GM23338 (cell line): Measurements from ENCODE around the gene KLHL7. TPM values are rescaled to one million over a fixed set of nuclear protein-coding genes. Genes with fewer than 3 reads are reported as not detected.

Experiments
- ATAC-seq: fragments of 200-7000 bp; cut with Tn5 transposase; 3 replicates; pipeline ENCODE4 v1.9.1; 2020
- DNase-seq: peaks from one replicate; pipeline ENCODE4 v3.0.0-alpha.2; 2015; ENCODE audit warnings: low spot score
- H2AFZ ChIP-seq: fragments of 200-600 bp; sonication (generic); 2 replicates; pipeline ENCODE4 v1.8.0; 2016; ENCODE audit warnings: antibody characterized with exemption, mild to moderate bottlenecking, moderate library complexity
- H3F3A ChIP-seq: fragments of 200-600 bp; sonication (generic); replicated peaks from 2 replicates; pipeline ENCODE4 v1.8.0; 2017; ENCODE audit warnings: antibody characterized with exemption, mixed run types, low read depth
- H3K27ac ChIP-seq: fragments of 200-600 bp; sonication (generic); 2 replicates; pipeline ENCODE4 v1.6.1; 2016; ENCODE audit warnings: low read depth
- H3K27me3 ChIP-seq: fragments of 200-600 bp; sonication (generic); 2 replicates; pipeline ENCODE4 v1.8.0; 2016; ENCODE audit warnings: mild to moderate bottlenecking, mixed run types, moderate library complexity; ENCODE audit not compliant: insufficient read depth
- H3K36me3 ChIP-seq: fragments of 200-600 bp; sonication (generic); 2 replicates; pipeline ENCODE4 v1.8.0; 2016; ENCODE audit warnings: mild to moderate bottlenecking; ENCODE audit not compliant: insufficient read depth
- H3K4me1 ChIP-seq: fragments of 200-600 bp; sonication (generic); 2 replicates; pipeline ENCODE4 v1.8.0; 2016; ENCODE audit warnings: mild to moderate bottlenecking, moderate library complexity; ENCODE audit not compliant: insufficient read depth
- H3K4me2 ChIP-seq: fragments of 200-600 bp; sonication (generic); 2 replicates; pipeline ENCODE4 v1.7.1; 2017; ENCODE audit warnings: mixed run types
- H3K4me3 ChIP-seq: fragments of 200-600 bp; sonication (generic); 2 replicates; pipeline ENCODE4 v1.6.1; 2016; ENCODE audit warnings: mixed run types
- H3K79me2 ChIP-seq: fragments of 200-600 bp; sonication (generic); replicated peaks from 2 replicates; pipeline ENCODE4 v1.8.0; 2017; ENCODE audit warnings: mild to moderate bottlenecking; ENCODE audit not compliant: insufficient read depth
- H3K9me2 ChIP-seq: fragments of 200-600 bp; sonication (generic); 2 replicates; pipeline ENCODE4 v1.8.0; 2017; ENCODE audit not compliant: insufficient read depth
- H4K20me1 ChIP-seq: fragments of 200-600 bp; sonication (generic); replicated peaks from 2 replicates; pipeline ENCODE4 v1.8.0; 2017; ENCODE audit warnings: mild to moderate bottlenecking; ENCODE audit not compliant: insufficient read depth
- H3K27ac Mint-ChIP-seq: 2 replicates; pipeline ENCODE4 v1.8.0; 2020; ENCODE audit warnings: inconsistent platforms, mild to moderate bottlenecking, moderate library complexity, mixed read lengths
- H3K27me3 Mint-ChIP-seq: 3 replicates; pipeline ENCODE4 v1.8.0; 2022; ENCODE audit warnings: low read depth, mild to moderate bottlenecking, moderate library complexity, mixed read lengths, inconsistent platforms; ENCODE audit not compliant: insufficient read depth, poor library complexity
- H3K36me3 Mint-ChIP-seq: 3 replicates; pipeline ENCODE4 v1.8.0; 2021; ENCODE audit warnings: low read depth, mild to moderate bottlenecking, inconsistent platforms, moderate library complexity, mixed read lengths
- H3K4me1 Mint-ChIP-seq: 3 replicates; pipeline ENCODE4 v1.8.0; 2020; ENCODE audit warnings: mild to moderate bottlenecking, inconsistent platforms, mixed read lengths
- H3K4me3 Mint-ChIP-seq: 3 replicates; pipeline ENCODE4 v1.8.0; 2021; ENCODE audit warnings: moderate library complexity, mild to moderate bottlenecking, inconsistent platforms, mixed read lengths
- H3K9me3 Mint-ChIP-seq: 3 replicates; pipeline ENCODE4 v1.8.0; 2020; ENCODE audit warnings: moderate library complexity, mild to moderate bottlenecking, inconsistent platforms, mixed read lengths
- CTCF ChIP-seq, 2 experiments: fragments of 200-600 bp in 1 of 2; sonication (generic) in 1 of 2; conservative IDR thresholded peaks; 2 replicates each; pipeline versions ENCODE4 v1.5.1 to v1.6.1; 2016 to 2017; ENCODE audit warnings: antibody characterized with exemption in 2 of 2, low read depth in 2 of 2, mild to moderate bottlenecking in 2 of 2, moderate library complexity in 1 of 2
- ETS1 ChIP-seq: IDR thresholded peaks from 2 replicates; pipeline ENCODE4 v1.6.1; 2016; ENCODE audit warnings: antibody characterized with exemption
- EZH2 ChIP-seq: fragments of 200-600 bp; sonication (generic); IDR thresholded peaks from one replicate; pipeline ENCODE4 v1.8.0; 2017; ENCODE audit warnings: antibody characterized with exemption, mild to moderate bottlenecking, low read depth; ENCODE audit not compliant: unreplicated experiment
- EZH2phosphoT487 ChIP-seq: fragments of 200-600 bp; sonication (generic); IDR thresholded peaks from one replicate; pipeline ENCODE4 v1.8.1; 2018; ENCODE audit warnings: antibody characterized with exemption; ENCODE audit not compliant: unreplicated experiment
- JUNB ChIP-seq: IDR thresholded peaks from one replicate; pipeline ENCODE4 v1.6.1; 2016; ENCODE audit warnings: antibody characterized with exemption; ENCODE audit not compliant: unreplicated experiment
- NANOG ChIP-seq: IDR thresholded peaks from 2 replicates; pipeline ENCODE4 v1.6.1; 2016; ENCODE audit warnings: antibody characterized with exemption, borderline replicate concordance
- POLR2AphosphoS5 ChIP-seq: IDR thresholded peaks from 2 replicates; pipeline ENCODE4 v1.6.1; 2016; ENCODE audit warnings: antibody characterized with exemption, low read depth
- REST ChIP-seq: IDR thresholded peaks from one replicate; pipeline ENCODE4 v1.6.1; 2018; ENCODE audit warnings: antibody characterized with exemption; ENCODE audit not compliant: unreplicated experiment
- STAT1 ChIP-seq: IDR thresholded peaks from one replicate; pipeline ENCODE4 v1.6.1; 2016; ENCODE audit warnings: antibody characterized with exemption; ENCODE audit not compliant: unreplicated experiment
- ZNF114 ChIP-seq: fragments of 250-450 bp; sonication (Bioruptor Pico); IDR thresholded peaks from 2 replicates; pipeline ENCODE4 v1.5.0; 2020; ENCODE audit warnings: mild to moderate bottlenecking, moderate library complexity
- ZNF331 ChIP-seq: fragments of 250-450 bp; sonication (Bioruptor Pico); IDR thresholded peaks from 2 replicates; pipeline ENCODE4 v1.5.0; 2020; ENCODE audit warnings: low read depth, mild to moderate bottlenecking, moderate library complexity
- ZNF462 ChIP-seq: fragments of 250-450 bp; sonication (Bioruptor Pico); IDR thresholded peaks from 2 replicates; pipeline ENCODE4 v1.5.0; 2020; ENCODE audit warnings: mild to moderate bottlenecking, moderate library complexity
- polyA plus RNA-seq: library from polyadenylated mRNA; unstranded; fragments of >200 nt; fragmentation: Nextera tagmentation; extraction: Ambion mirVana; gene quantifications from 2 replicates; pipeline ENCODE4 v1.2.1, GENCODE V29; 2016
- total RNA-seq: library from RNA; depleted of rRNA; stranded (reverse); fragments of >200 nt; shearing (Covaris generic); gene quantifications from 2 replicates; pipeline ENCODE4 v1.2.3, GENCODE V29; 2014

Gene KLHL7
- total and polyA plus RNA-seq, 2 experiments from 2014 or later: 92.5 to 119 TPM

- TF ChIP-seq ZNF462 (CRISPR knock-in tag) (no peak), EZH2 (no peak), CTCF (conservative IDR thresholded peaks at IDR 0.05; ENCODE audit: low read depth in 2 of 2) (no peak), ZNF114 (CRISPR knock-in tag) (no peak)
Measured at GRCh38 chr7:23200331-23200730, 94.7 kb downstream of the KLHL7 start (continued).

GRCh38 chr7:23204241-23204640 lies 98.7 kb downstream of the KLHL7 start:
- DNase-seq: no peak
- peaks cover 5% of the 10 kb centered on the region; the same call in 1 of the 2 replicates for H3K27me3 ChIP-seq
- H3K27ac Mint-ChIP-seq: no peak overlapping the region
- no peaks in the 10 kb centered on the region for H3K9me2 ChIP-seq
- peaks cover 11% of the 10 kb centered on the region for H3K27me3 Mint-ChIP-seq
- no peaks in the 10 kb centered on the region for H3K79me2 ChIP-seq
- H3K4me3 ChIP-seq: no peak overlapping the region
- peaks cover 29% of the 10 kb centered on the region for H3K36me3 Mint-ChIP-seq
- H3F3A ChIP-seq: 0 out of 2 replicates have a peak, but pooled peaks cover 2% of the 10 kb centered on the region
- no peak overlapping the region for H3K4me3 Mint-ChIP-seq
- ATAC-seq: no peak
- no peak overlapping the region for H3K4me2 ChIP-seq
- H2AFZ ChIP-seq: no peak overlapping the region
- H3K4me1 Mint-ChIP-seq: peaks cover 21% of the 10 kb centered on the region
- peaks cover 19% of the 10 kb centered on the region for H3K36me3 ChIP-seq
- H4K20me1 ChIP-seq: no peaks in the 10 kb centered on the region
- H3K27ac ChIP-seq: no peak overlapping the region
- no peaks in the 10 kb centered on the region for H3K9me3 Mint-ChIP-seq
- peaks cover 10% of the 10 kb centered on the region for H3K4me1 ChIP-seq
- TF ChIP-seq JUNB (no peak), EZH2phosphoT487 (no peak), ZNF331 (CRISPR knock-in tag) (no peak), ETS1 (no peak), REST (no peak), POLR2AphosphoS5 (no peak), STAT1 (no peak), NANOG (no peak), ZNF114 (CRISPR knock-in tag) (no peak)
